ENCODE measurements around the gene MME. TPM values are rescaled to one million over a fixed set of nuclear protein-coding genes. Genes with fewer than 3 reads are reported as not detected.

Gene MME
- total and polyA plus RNA-seq, 2 of the 4 experiments (the other 2 are of a cell fraction), result 11.7 to 22.8 TPM

GRCh38 chr3:155225417-155225816 lies 145.3 kb downstream of the MME start:
- Histone ChIP-seq H3K14ac (replicated peaks; ENCODE audit: low read depth, low read length) (no peak overlapping the region), H3K36me3 (ENCODE audit: control insufficient read depth, insufficient read depth, low read length) (no peaks in the 10 kb centered on the region), H4K20me1 (ENCODE audit: insufficient read depth, low read length) (no peaks in the 10 kb centered on the region), H4K8ac (ENCODE audit: low read depth in 2 of 2, low read length in 2 of 2) (no peak overlapping the region), H2AK9ac (replicated peaks; ENCODE audit: low read depth, low read length, poor library complexity) (no peak overlapping the region), H2AK5ac (ENCODE audit: low read depth, low read length) (no peak overlapping the region), H2BK5ac (ENCODE audit: low read depth, low read length, poor library complexity, severe bottlenecking) (no peak overlapping the region), H3K79me1 (ENCODE audit: low read depth in 1 of 2, low read length in 2 of 2) (no peaks in the 10 kb centered on the region), H3K4me1 (ENCODE audit: control insufficient read depth, insufficient read depth, low read length) (no peaks in the 10 kb centered on the region), H4K91ac (ENCODE audit: insufficient read depth, low read depth, low read length) (no peak overlapping the region), H3K18ac (ENCODE audit: low read depth, low read length) (no peak overlapping the region), H2BK120ac (ENCODE audit: low read depth, low read length) (no peak overlapping the region), H3K4ac (ENCODE audit: low read depth, low read length) (no peak overlapping the region), H3K4me2 (ENCODE audit: low read depth, low read length) (no peak overlapping the region), H2BK20ac (ENCODE audit: low read depth, low read length) (no peak overlapping the region), H3K23ac (ENCODE audit: low read depth, low read length) (no peak overlapping the region), H3K9ac (ENCODE audit: low read depth, low read length) (no peak overlapping the region), H3K27me3 (ENCODE audit: control insufficient read depth, insufficient read depth, low read length) (no peaks in the 10 kb centered on the region), H3K9me3 (ENCODE audit: control insufficient read depth, insufficient read depth, low read length) (no peaks in the 10 kb centered on the region), H3K4me3 (ENCODE audit: insufficient read depth, low read depth, low read length) (no peak overlapping the region), H4K5ac (ENCODE audit: low read depth, low read length) (no peak overlapping the region), H3K9me1 (ENCODE audit: insufficient read depth, low read length) (no peaks in the 10 kb centered on the region), H2BK15ac (ENCODE audit: low read depth, low read length) (no peak overlapping the region), H3K56ac (ENCODE audit: extremely low read depth, insufficient read depth, low read length) (no peak overlapping the region), H3K27ac (ENCODE audit: insufficient read depth, low read length) (no peak overlapping the region), H2AFZ (replicated peaks; ENCODE audit: low read length, poor library complexity) (no peak overlapping the region)
- dilution Hi-C loops (cut with HindIII; ENCODE audit: low sequenced_read_pairs, unreplicated experiment) (no loop called here), in situ Hi-C loops (cut with MboI; ENCODE audit: low sequenced_read_pairs) (no loop called here), intact Hi-C loops (cut with micrococcal nuclease) (no loop called here)
- ATAC-seq (ENCODE audit: low read depth) (no peak), DNase-seq (no peak)
- no peak for TF ChIP-seq CTCF (conservative IDR thresholded peaks at IDR 0.05; ENCODE audit: low read depth, low read length)
- no peak for TF ChIP-seq CEBPB (IDR thresholded peaks at IDR 0.05; ENCODE audit: low read depth, low read length)
- no peak for TF ChIP-seq NFE2L2 (IDR thresholded peaks at IDR 0.05; ENCODE audit: low read depth, low read length)
- TF ChIP-seq MAZ (IDR thresholded peaks at IDR 0.05; ENCODE audit: borderline replicate concordance, low read depth, low read length), result no peak
- no peak for TF ChIP-seq RAD21 (IDR thresholded peaks at IDR 0.05; ENCODE audit: low read length)
- no peak for TF ChIP-seq MXI1 (IDR thresholded peaks at IDR 0.05; ENCODE audit: borderline replicate concordance, low read depth, low read length)
- TF ChIP-seq POLR2A (IDR thresholded peaks at IDR 0.05; ENCODE audit: low read depth, low read length), result no peak
- no peak for TF ChIP-seq FOS (IDR thresholded peaks at IDR 0.05; ENCODE audit: low read depth, low read length)
- TF ChIP-seq BHLHE40 (IDR thresholded peaks at IDR 0.05; ENCODE audit: low read depth, low read length), result no peak
- no peak for TF ChIP-seq USF2 (IDR thresholded peaks at IDR 0.05; ENCODE audit: low read depth, low read length)
- no peak for TF ChIP-seq ELK1 (IDR thresholded peaks at IDR 0.05; ENCODE audit: borderline replicate concordance, low read depth, low read length)
- TF ChIP-seq SMC3 (IDR thresholded peaks at IDR 0.05; ENCODE audit: low read depth, low read length), result no peak
- no peak for TF ChIP-seq MAFK (IDR thresholded peaks at IDR 0.05; ENCODE audit: low read depth, low read length)
- no peak for TF ChIP-seq CHD1 (IDR thresholded peaks at IDR 0.05; ENCODE audit: low read depth, low read length)
- TF ChIP-seq RFX5 (IDR thresholded peaks at IDR 0.05; ENCODE audit: low read depth, low read length), result no peak
- no peak for TF ChIP-seq RCOR1 (IDR thresholded peaks at IDR 0.05; ENCODE audit: insufficient replicate concordance, low read length)
- ChIA-PET POLR2A (ENCODE audit: unreplicated experiment) (no interaction called here), CTCF (no interaction called here)
- 85% methylated on average over 2 of the region's 5 CpGs; no CpG with 5 or more reads in 1 of the 2 experiments for WGBS, 2 experiments (ENCODE audit: extremely low coverage in 2 of 2, insufficient read length in 1 of 2)
- BruUV-seq (replicated peaks), result no TSS peak
